Mesenchymal stem cell (in vitro differentiated cells and primary cell): ENCODE data around the gene PANX1.

ENCODE experiments used
- DNase-seq: peaks from one replicate; pipeline ENCODE4 v3.0.0-alpha.2; 2013
- H2AFZ ChIP-seq: one replicate; pipeline ENCODE4 v1.6.1; 2013; ENCODE audit warnings: low read depth, mild to moderate bottlenecking, control low read depth, inconsistent platforms, low read length, moderate library complexity
- H2AK5ac ChIP-seq: 2 replicates; pipeline ENCODE4 v1.6.1; 2013; ENCODE audit warnings: low read length, moderate library complexity, mild to moderate bottlenecking, inconsistent platforms; ENCODE audit not compliant: severe bottlenecking
- H2BK120ac ChIP-seq: one replicate; pipeline ENCODE4 v1.6.1; 2013; ENCODE audit warnings: low read depth, mild to moderate bottlenecking, inconsistent platforms, low read length, moderate library complexity
- H2BK12ac ChIP-seq, 2 experiments: one replicate each; pipeline ENCODE4 v1.6.1; 2013; ENCODE audit warnings: inconsistent platforms in 2 of 2, low read length in 2 of 2, mild to moderate bottlenecking in 2 of 2, moderate library complexity in 2 of 2, control low read depth in 1 of 2
- H2BK15ac ChIP-seq: one replicate; pipeline ENCODE4 v1.6.1; 2013; ENCODE audit warnings: mild to moderate bottlenecking, low read depth, inconsistent platforms; ENCODE audit not compliant: poor library complexity, severe bottlenecking
- H2BK5ac ChIP-seq: 2 replicates; pipeline ENCODE4 v1.6.1; 2013; ENCODE audit warnings: low read depth, mild to moderate bottlenecking, low read length, control low read depth, inconsistent platforms; ENCODE audit not compliant: poor library complexity, severe bottlenecking
- H3K14ac ChIP-seq, 2 experiments: one replicate each; pipeline ENCODE4 v1.6.1; 2013; ENCODE audit warnings: inconsistent platforms in 2 of 2, low read length in 2 of 2, control low read depth in 1 of 2, mild to moderate bottlenecking in 1 of 2, moderate library complexity in 1 of 2
- H3K18ac ChIP-seq, 2 experiments: one replicate each; pipeline ENCODE4 v1.6.1; 2013; ENCODE audit warnings: inconsistent platforms in 2 of 2, low read length in 2 of 2, control low read depth in 1 of 2, low read depth in 1 of 2, mild to moderate bottlenecking in 1 of 2
- H3K23ac ChIP-seq, 2 experiments: one replicate each; pipeline ENCODE4 v1.6.1; 2013; ENCODE audit warnings: inconsistent platforms in 2 of 2, low read length in 2 of 2, mild to moderate bottlenecking in 2 of 2, moderate library complexity in 2 of 2, control low read depth in 1 of 2
- H3K27ac ChIP-seq: 2 replicates; pipeline ENCODE4 v1.5.1; 2013; ENCODE audit warnings: mild to moderate bottlenecking, moderate library complexity, low read length, control low read depth, inconsistent platforms; ENCODE audit not compliant: poor library complexity, severe bottlenecking
- H3K27me3 ChIP-seq, 2 experiments: 2 replicates each; pipeline versions ENCODE4 v1.6.1 to v1.7.0; 2013; ENCODE audit warnings: low read length in 2 of 2, mild to moderate bottlenecking in 2 of 2, moderate library complexity in 2 of 2, control low read depth in 1 of 2, inconsistent platforms in 1 of 2; ENCODE audit not compliant: control insufficient read depth in 1 of 2, insufficient read depth in 1 of 2
- H3K36me3 ChIP-seq, 2 experiments: 2 replicates each; pipeline versions ENCODE4 v1.6.1 to v1.7.0; 2013; ENCODE audit warnings: low read length in 2 of 2, control low read depth in 1 of 2, inconsistent platforms in 1 of 2, low read depth in 1 of 2, mild to moderate bottlenecking in 1 of 2; ENCODE audit not compliant: insufficient read depth in 2 of 2, control insufficient read depth in 1 of 2
- H3K4ac ChIP-seq, 2 experiments: one replicate each; pipeline ENCODE4 v1.6.1; 2013; ENCODE audit warnings: inconsistent platforms in 2 of 2, low read length in 2 of 2, mild to moderate bottlenecking in 2 of 2, moderate library complexity in 2 of 2, control low read depth in 1 of 2, low read depth in 1 of 2
- H3K4me1 ChIP-seq: 2 replicates; pipeline ENCODE4 v1.6.1; 2013; ENCODE audit warnings: low read depth, low read length, control low read depth; ENCODE audit not compliant: control insufficient read depth, insufficient read depth
- H3K4me2 ChIP-seq: 2 replicates; pipeline ENCODE4 v1.6.1; 2013; ENCODE audit warnings: low read length, mild to moderate bottlenecking, inconsistent platforms; ENCODE audit not compliant: poor library complexity, severe bottlenecking
- H3K4me3 ChIP-seq, 2 experiments: 2 replicates each; pipeline versions ENCODE4 v1.5.1 to v1.7.0; 2013; ENCODE audit warnings: low read length in 2 of 2, mild to moderate bottlenecking in 2 of 2, control low read depth in 1 of 2, low read depth in 1 of 2; ENCODE audit not compliant: insufficient read depth in 1 of 2
- H3K79me1 ChIP-seq: replicated peaks from 2 replicates; pipeline ENCODE4 v1.6.1; 2013; ENCODE audit warnings: mild to moderate bottlenecking, control low read depth, low read length, inconsistent platforms; ENCODE audit not compliant: poor library complexity, severe bottlenecking
- H3K9ac ChIP-seq: 2 replicates; pipeline ENCODE4 v1.7.0; 2013; ENCODE audit warnings: mild to moderate bottlenecking, low read length, moderate library complexity
- H3K9me3 ChIP-seq: 2 replicates; pipeline ENCODE4 v1.7.0; 2013; ENCODE audit warnings: mild to moderate bottlenecking, low read length; ENCODE audit not compliant: control insufficient read depth
- H4K8ac ChIP-seq: one replicate; pipeline ENCODE4 v1.6.1; 2013; ENCODE audit warnings: inconsistent platforms, mild to moderate bottlenecking, low read length, moderate library complexity
- H4K91ac ChIP-seq: one replicate; pipeline ENCODE4 v1.6.1; 2013; ENCODE audit warnings: mild to moderate bottlenecking, low read length, inconsistent platforms
- WGBS: methylation state at CpG from one replicate; pipeline ENCODE4 v1.1.7; 2013; ENCODE audit warnings: mixed read lengths; 5-methylcytosine and 5-hydroxymethylcytosine counted together

The PANX1 gene

GRCh38 chr11:94219771-94220170, 91.1 kb downstream of the PANX1 start:
- H2AFZ ChIP-seq: no peak overlapping the region
- H3K4ac ChIP-seq: no peak overlapping the region
- no peak overlapping the region for H3K23ac ChIP-seq
- 76% methylated on average over 5 of the region's 5 CpGs for WGBS
- H3K9me3 ChIP-seq: peaks cover 13% of the 10 kb centered on the region
- no peak overlapping the region for H3K9ac ChIP-seq
- H2BK15ac ChIP-seq: no peak overlapping the region
- no peaks in the 10 kb centered on the region for H3K27me3 ChIP-seq
- no peak overlapping the region for H4K8ac ChIP-seq
- no peak overlapping the region for H3K27ac ChIP-seq
- H3K4me1 ChIP-seq: no peaks in the 10 kb centered on the region
- no peak overlapping the region for H3K18ac ChIP-seq
- no peak overlapping the region for H2BK5ac ChIP-seq
- no peak overlapping the region for H3K4me2 ChIP-seq
- no peak overlapping the region for H3K14ac ChIP-seq
- no peak overlapping the region for H2BK120ac ChIP-seq
- no peak overlapping the region for H2AK5ac ChIP-seq
- H3K4me3 ChIP-seq: no peak overlapping the region
- H2BK12ac ChIP-seq: no peak overlapping the region
- H3K79me1 ChIP-seq: no peaks in the 10 kb centered on the region
- H3K36me3 ChIP-seq: no peaks in the 10 kb centered on the region
- H4K91ac ChIP-seq: no peak overlapping the region
- DNase-seq: no peak

- no CpG with 5 or more reads among the region's 3 CpGs for WGBS
- H4K8ac ChIP-seq: no peak overlapping the region
- no peaks in the 10 kb centered on the region for H3K79me1 ChIP-seq
- H3K27me3 ChIP-seq: no peaks in the 10 kb centered on the region
- no peak overlapping the region for H2AK5ac ChIP-seq
- H2BK15ac ChIP-seq: no peak overlapping the region
- H3K36me3 ChIP-seq: no peaks in the 10 kb centered on the region
- no peak overlapping the region for H3K14ac ChIP-seq
- no peak overlapping the region for H2BK120ac ChIP-seq
- no peak overlapping the region for H2BK12ac ChIP-seq
- H2BK5ac ChIP-seq: no peak overlapping the region
- H4K91ac ChIP-seq: no peak overlapping the region
- H3K18ac ChIP-seq: no peak overlapping the region
- DNase-seq: no peak
- no peak overlapping the region for H2AFZ ChIP-seq
- H3K4me1 ChIP-seq: no peaks in the 10 kb centered on the region
- H3K4me2 ChIP-seq: no peak overlapping the region
- H3K4me3 ChIP-seq: no peak overlapping the region
- H3K4ac ChIP-seq: no peak overlapping the region
- H3K27ac ChIP-seq: no peak overlapping the region
- H3K9ac ChIP-seq: no peak overlapping the region
- H3K23ac ChIP-seq: no peak overlapping the region
- peaks cover 9% of the 10 kb centered on the region for H3K9me3 ChIP-seq
Measured at GRCh38 chr11:94224078-94224477, 95.4 kb downstream of the PANX1 start.
